GM21526 (cell line): ENCODE data around the gene ERCC3.
"Not testable (repeated sequence)": the region's sequence is repeated elsewhere in the genome, so short reads cannot be mapped to it uniquely, and the experiment has no call there.

ENCODE experiments used
- ATAC-seq: cut with Tn5 transposase; IDR thresholded peaks from one replicate; pipeline ENCODE4 v1.9.1; 2021; ENCODE audit warnings: moderate library complexity; ENCODE audit not compliant: unreplicated experiment, low FRiP score

Gene ERCC3

DNA sequence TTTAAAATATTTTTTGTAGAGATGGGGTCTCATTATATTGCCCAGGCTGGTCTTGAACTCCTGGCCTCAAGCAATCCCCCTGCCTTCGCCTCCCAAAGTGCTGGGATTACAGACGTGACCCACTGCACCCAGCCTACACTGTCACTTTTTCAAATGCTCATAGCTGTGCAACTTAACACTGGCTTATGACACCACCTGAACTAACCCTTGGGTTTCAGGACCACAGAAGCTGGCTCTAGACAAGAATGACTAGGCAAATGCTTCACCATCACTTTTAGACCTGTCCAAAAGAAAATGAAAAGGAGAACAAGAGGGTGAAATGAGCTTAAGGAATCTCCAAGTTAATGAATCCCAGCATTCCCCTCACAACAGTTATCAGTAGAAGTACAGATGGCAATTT, 13.3 kb downstream of the ERCC3 start:
- no peak for ATAC-seq

DNA sequence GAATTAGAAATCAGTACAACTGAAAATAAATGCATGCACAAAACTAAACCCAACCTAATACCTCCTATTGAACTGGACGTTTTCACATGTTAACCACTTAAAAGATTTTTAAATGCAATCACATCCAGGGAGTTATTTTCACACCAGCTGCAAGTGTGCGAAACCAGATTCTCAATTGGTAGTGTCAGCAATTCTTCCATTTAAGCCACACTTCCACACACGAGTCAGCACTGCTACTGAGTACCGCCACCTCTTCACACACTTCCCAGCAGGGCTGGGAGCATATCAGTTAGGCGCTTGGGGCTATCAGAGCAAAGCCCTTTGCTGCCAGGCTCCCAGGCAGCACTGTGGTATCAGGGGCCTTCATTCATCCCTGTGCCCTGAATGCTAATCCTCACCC, 14.2 kb downstream of the ERCC3 start:
- no peak for ATAC-seq

DNA sequence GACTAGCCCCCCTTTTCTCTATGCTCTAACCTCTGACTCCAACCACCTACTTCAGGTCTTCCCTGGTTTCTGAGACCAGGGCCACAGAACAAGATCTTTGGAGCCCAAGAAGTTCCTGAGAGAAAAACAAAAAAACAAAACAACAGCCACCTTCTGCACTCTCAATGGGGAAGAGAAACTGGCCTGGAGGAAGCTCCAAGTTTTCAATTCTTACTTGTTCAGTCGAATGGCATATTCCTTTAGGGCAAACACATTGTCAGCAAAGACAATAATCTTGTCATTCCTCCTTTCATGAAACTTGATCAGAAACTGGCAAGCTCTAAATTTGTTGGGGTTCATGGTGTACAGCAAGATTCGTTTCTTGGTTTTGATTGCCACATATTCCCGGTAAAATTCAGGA, 15.0 kb downstream of the ERCC3 start:
- ATAC-seq: no peak

DNA sequence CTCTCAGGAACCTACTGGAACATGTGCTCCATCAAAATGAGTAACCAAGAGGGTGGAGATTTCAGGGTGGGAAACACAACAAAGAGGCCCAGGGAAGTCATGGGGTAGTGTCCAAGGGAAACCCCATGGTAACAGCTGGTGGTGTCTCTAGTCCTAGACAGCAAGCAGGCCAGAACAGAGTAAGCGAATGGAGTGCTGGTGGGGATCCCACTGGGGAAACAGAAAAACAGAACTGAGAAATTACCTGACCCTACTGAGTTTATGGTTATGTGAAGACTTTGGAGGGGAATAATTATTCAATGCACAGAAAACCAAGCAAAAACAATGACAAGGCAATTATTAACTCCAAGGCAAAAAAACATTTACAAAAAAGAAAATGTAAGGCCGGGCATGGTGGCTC, 16.9 kb downstream of the ERCC3 start:
- ATAC-seq: no peak

DNA sequence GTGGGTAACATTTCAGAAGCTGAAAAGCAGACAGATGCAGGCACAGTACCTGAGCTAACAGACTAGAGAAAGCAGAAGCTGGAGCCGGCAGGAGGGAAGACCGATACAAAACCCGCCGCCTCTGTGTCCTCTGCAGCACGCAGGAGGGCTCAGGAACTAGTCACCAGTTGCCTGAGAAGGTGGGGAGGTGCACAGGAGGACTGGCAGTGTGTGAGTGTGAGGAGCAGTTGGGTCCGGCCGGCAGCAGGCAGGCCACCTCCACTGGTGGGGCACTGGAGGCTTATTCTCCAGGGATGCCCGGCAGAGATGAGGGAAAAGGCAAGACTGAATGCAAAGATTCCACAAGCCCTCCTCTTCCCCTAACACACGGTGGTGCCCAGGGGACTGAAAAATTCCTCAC, 18.2 kb downstream of the ERCC3 start:
- ATAC-seq: no peak

DNA sequence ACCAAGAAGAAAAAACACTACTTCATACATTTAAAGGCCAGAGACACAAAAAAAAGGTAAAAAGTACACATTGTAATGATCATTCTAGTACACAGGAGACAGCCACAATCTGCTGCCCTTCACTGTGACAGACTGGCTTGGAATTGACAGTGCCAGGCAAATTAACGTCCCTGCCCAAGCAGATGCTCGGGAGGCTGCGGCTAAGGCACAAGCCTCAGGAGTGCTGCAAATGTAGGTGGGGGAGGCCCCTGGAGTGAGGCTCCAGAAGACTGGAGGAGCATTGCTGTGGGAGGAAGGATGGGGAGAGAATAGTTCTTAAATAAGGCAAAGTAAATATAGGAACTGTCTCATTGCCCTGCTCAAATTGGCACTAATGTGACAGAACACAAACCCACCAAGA, 18.6 kb downstream of the ERCC3 start:
- ATAC-seq: no peak

DNA sequence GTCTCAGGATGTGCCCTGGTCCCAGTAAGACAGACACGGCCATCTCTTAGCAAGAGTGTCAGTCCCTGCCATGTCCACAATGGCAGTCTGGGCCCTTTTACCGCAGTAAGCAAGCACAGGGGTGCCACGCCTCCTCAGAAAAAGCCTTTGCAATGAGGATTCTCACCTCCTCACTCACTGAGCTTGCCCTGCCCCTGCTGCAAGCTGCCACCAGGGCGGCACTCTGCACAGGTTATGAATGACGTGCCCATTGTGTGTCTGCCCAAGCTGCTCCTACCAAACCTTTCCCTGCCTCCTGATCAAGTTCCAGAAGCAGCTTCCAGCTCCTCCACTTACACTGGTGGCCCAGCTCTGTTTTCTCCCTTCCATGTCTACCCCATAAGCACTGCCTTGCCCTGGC, 23.3 kb downstream of the ERCC3 start:
- ATAC-seq: no peak

DNA sequence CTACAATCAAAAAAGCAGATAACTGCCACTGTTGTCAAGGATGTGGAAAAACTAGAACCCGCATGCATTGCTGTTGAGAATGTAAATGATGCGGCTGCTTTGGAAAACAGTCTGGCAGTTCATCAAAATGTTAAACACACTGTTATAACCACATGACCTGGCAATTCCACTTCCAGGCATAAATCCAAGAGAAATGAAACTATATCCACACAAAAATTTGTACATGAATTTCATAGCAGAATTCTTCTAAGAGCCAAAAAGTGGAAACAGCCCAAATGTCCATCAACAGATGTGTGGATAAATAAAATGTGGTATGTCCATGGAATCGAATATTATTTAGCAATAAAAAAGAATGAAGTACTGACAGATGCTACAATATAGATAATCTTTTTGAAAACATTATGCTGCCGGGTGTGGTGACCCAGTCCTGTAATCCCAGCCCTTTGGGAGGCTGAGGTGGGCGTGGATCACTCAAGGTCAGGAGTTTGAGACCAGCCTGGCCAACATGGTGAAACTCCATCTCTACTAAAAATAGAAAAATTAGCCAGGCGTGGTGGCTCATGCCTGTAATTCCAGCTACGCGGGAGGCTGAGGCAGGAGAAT, 32.0 kb downstream of the ERCC3 start:
- no peak for ATAC-seq

DNA sequence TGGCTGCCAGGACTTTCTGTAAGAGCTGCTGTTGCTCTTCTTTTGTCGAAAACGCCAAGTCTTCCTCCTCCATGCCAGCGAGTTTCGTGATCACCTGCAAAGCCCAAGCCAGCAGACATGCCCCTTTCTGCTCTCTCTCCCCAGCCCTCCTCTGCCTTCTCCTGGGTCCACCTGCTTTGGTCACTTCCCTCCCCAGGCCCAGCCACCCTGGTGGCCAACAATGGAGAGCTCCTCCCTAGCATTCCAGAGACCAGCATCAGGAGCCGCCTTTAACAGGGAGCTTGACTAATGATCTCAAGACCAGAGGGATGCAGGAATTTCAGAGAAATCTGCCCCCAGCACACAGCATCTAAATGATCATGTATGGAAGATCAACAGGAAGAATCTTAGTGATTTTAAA, 34.6 kb downstream of the ERCC3 start:
- no peak for ATAC-seq

DNA sequence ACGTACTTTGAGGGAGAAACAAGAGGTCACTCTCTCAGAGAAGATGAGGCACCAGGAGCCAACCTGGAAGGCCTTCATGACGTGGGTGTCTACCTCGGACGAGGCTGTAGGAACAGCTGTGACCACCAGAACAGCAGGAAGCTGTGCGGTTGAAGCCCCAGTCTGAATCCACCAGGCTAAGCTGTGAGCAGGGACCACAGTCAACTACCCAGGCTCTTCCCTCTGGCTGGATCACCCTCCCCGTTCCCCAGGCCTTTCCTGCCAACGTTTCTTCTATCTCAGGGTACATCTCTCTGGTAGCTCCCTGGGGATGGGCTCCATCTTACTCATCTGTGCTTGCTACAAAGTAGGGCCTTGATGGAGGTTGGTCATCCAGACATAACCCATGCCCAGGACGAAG, 37.1 kb downstream of the ERCC3 start:
- no peak for ATAC-seq

DNA sequence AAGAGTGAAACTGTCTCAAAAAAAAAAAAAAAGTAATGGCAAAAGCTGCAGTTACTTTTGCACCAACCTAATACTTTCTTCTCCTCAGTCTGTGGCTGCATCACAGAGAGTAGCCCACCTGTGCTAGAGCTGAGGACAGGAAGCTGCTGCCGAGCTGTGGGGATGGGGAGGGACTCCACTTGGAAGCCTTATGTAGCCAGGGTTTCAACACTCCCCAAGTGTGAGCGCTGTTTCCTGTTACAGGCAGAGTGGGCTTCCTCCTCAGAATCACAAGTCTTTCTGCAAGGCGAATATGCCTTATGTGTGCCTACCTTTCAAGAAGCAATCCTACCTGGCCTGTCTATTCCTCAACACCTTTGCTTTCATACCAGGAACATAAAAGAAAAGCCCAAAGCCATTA, 37.6 kb downstream of the ERCC3 start:
- no peak for ATAC-seq

DNA sequence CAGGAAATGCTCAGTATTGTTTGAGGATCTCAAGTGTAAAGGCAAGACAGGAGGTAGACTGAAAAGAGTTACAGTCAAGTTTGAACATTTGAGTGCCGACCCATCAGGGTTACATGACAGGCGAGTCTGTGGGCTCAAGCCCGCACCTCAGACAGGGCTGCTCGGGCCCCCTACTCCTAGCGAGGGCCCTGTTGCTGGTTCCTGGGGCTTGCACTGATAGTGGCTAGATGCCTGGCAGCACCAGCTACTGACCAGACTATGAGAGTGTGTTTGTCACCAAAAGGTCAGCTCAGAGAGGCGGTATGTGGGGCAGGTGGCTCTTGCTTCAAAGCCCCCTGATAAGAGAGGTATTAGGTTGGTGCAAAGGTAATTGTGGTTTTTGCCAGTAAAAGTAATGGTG, 38.2 kb downstream of the ERCC3 start:
- no peak for ATAC-seq

DNA sequence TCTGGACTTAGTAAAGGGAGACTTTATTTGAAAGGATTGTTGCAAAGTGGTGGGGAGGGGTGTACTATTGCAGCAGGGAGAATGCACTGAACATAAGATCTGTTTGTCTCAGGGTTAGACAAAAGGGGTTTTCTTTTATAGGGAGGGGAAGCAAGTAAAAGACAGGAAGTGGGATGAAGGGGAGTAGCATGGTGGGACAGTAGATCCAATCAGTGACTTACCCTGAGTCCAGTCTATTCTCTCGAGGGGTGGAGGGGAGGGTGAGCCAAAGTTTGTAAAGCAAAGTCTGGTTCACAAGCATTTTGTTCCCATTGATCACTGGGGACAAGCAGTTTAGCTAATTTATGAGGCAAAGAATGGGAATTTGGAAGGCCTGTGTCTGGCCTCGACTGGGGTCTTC, 38.8 kb downstream of the ERCC3 start:
- no peak for ATAC-seq

DNA sequence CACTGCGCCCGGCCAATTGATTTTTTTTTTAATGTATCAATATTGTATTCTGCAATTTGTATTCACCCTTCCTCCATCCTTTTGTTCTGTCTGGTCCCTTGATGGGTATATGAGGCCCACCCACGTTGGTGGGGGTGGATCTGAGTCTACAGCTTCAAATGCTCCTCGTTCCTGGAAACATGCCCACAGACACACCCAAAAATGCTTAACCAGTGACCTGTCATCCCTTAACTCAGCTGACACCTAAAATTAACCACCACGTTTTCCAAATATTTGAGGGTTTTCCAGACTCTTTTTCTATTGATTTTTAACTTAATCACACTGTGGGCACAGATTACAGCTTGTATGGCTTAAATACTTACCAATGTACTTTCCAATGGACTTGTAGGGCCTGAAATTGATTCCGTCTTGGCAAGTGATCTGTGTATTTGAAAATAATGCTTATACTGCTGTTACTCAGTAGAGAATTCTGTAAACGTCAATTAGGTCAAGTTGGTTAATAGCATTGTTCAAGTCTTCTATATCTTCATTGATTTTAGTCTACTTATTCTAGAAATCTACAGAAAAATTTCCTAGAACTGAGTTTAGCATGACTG, 39.5 kb downstream of the ERCC3 start:
- no peak for ATAC-seq

DNA sequence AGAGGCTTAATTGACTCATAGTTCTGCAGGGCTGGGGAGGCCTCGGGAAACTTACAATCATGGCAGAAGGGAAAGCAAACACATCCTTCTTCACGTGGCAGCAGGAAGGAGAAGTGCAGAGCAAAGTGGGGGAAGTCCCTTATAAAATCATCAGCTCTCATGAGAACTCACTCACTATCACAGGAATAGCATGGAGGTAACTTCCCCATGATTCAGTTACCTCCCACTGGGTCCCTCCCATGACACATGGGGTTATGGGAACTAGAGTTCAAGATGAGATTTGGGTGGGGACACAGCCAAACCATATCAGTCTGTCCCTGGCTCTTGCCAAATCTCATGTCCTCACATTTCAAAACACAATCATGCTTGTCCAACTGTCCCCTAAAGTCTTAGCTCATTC, 52.8 kb downstream of the ERCC3 start:
- not testable (repeated sequence) for ATAC-seq

DNA sequence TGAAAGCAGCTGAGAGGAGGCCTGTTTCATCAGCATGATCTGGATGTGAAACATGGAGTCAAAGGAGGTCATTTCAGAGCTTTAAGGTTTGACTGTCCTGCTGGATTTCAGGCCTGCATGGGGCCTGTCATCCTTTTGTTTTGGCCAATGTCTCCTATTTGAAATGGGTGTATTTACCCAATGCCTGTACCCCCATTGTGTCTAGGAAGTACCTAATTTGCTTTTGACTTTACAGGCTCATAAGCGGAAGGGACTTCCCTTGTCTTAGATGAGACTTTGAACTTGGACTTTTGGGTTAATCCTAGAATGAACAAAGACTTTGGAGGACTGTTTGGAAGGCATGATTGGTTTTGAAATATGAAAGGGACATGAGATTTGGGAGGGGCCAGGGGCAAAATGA, 54.5 kb downstream of the ERCC3 start:
- ATAC-seq: no peak

DNA sequence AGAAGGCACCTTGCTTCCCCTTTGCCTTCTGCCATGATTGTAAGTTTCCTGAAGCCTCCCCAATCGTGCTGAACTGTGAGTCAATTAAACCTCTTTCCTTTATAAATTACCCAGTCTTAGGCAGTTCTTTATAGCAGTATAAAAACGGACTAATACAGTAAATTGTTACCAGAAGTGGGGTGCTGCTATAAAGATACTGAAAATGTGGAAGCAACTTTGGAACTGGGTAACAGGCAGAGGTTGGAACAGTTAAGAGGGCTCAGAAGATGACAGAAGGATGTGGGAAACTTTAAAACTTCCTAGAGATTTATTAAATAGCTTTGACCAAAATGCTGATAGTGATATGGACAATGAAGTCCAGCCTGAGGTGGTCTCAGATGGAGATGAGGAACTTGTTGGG, 56.2 kb downstream of the ERCC3 start:
- ATAC-seq: not testable (repeated sequence)

DNA sequence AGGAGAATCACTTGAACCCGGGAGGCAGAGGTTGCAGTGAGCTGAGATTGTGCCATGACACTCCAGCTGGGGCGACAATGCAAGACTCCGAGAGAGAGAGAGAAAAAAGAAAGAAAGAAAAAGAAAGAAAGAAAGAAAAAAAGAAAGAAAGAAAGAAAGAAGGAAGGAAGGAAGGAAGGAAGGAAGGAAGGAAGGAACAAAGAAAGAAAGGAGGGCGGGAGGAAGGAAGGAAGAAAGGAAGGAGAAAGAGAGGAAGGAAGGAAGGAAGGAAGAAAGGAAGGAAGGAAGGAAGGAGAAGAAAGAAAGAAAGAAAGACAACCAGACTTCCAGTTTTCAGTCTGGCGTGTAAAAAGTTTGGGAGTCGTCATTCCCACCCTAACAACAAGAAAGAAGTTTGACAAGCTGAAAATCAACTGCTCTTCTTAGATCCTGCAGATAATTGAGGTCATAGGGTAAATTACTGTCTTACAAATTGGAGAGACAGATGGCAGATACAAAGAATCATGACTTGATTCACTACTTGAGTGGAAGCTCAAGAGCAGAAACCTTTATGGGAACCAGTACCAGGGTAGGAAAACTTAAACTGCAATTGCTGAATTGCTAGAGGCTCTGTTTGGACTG, 58.8 kb downstream of the ERCC3 start:
- ATAC-seq: no peak

DNA sequence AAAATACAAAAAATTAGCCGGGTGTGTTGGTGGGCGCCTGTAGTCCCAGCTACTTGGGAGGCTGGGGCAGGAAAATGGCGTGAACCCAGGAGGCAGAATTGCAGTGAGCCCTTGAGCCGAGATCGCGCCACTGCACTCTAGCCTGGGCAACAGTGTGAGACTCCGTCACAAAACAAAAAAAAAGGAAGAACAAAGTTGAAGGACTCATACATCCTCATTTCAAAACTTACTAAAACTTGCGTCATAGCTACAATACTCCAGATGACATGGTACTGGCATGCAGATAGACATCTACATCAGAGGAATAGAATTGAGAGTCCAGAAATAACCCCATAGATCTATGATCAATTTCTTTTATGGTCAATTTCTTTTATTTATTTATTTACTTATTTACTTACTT, 60.2 kb downstream of the ERCC3 start:
- ATAC-seq: no peak

DNA sequence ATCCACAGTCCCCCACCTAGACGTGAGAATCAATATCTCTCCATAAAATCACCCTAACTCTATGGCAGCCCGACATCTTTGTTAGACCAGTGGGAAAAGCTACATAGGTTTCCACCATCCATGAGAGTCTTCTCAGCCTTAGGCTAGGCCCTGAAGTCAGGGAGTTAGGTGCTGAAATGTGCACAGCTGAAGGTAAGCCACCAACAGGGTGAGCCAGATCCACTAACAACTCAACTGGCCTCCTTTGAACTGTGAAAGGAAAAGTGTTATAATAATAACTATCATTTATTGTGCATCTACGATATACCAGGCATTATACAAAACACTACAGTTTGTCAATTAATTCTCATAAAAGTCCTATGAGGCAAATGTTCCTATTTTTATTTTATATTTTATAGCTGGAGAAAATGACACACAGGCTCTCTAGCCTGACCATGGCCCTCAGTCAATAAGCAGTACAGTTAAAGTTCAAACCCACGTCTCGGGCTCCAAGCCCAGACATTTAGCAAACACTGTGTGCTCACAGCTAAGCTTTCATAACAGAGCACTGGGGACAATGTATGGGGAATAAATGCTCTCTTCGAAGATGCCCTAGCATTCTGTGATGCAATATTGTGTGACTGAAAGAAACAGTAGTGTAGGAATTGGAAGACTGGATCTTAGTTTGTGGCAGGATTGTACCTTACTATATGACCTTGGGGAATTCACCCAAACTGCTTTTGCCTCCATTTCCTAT, 62.6 kb downstream of the ERCC3 start:
- ATAC-seq: no peak

DNA sequence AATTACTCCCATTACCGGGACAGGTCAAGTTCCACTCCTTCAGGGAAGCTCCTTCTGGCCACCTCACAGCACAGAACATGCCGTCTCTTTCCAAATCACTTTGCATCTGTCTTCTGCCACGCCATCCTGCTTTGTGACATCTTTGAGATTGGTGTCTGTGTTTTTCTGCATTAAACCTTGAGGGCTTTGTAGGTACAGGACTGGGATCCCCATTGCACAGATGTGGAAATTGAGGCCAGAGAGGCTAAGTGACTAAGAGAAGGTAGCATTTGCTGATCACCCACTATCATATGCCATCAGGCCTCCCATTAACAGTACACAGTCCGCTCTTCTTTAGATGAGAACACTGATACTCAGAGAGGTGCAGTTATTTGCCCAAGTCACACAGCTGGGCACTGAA, 64.4 kb downstream of the ERCC3 start:
- ATAC-seq: no peak

DNA sequence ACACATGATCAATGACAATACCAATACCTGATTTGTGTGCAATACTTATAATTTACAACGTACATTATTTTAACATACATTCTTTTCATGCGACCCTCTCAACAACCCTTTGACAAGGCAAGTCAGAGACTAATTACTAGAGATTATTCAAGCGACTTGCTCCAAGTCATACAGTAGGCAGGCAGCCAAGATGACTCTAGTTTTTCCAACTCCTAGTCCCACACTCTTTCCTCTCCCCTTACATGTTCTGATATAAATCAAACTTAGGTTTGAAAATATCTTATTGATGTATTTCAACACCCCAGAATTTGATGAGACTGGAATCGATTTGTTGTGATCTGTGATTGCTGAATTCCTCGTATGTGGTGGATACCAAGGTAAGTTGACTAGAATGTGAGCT, 65.8 kb downstream of the ERCC3 start:
- ATAC-seq: no peak
